Liver (tissue), 3 donors: ENCODE data around the gene OR8B4.

ENCODE experiments used
- FOXA1 ChIP-seq: IDR thresholded peaks from 2 replicates; pipeline ENCODE4 v1.6.1; 2016; ENCODE audit warnings: antibody characterized with exemption
- GABPA ChIP-seq, 2 donors: IDR thresholded peaks in 1 of 2; conservative IDR thresholded peaks in 1 of 2; 2 replicates each; pipeline ENCODE4 v1.6.1; 2016; ENCODE audit warnings: antibody characterized with exemption in 2 of 2, mild to moderate bottlenecking in 1 of 2, moderate library complexity in 1 of 2
- NR2F2 ChIP-seq: IDR thresholded peaks from 2 replicates; pipeline ENCODE4 v1.6.1; 2016; ENCODE audit warnings: antibody characterized with exemption
- RAD21 ChIP-seq, 2 donors: IDR thresholded peaks; 2 replicates each; pipeline ENCODE4 v1.6.1; 2016; ENCODE audit warnings: antibody characterized with exemption in 2 of 2, mild to moderate bottlenecking in 2 of 2
- SP1 ChIP-seq: IDR thresholded peaks from 2 replicates; pipeline ENCODE4 v1.6.1; 2018; ENCODE audit warnings: antibody characterized with exemption, mild to moderate bottlenecking
- YY1 ChIP-seq: IDR thresholded peaks from 2 replicates; pipeline ENCODE4 v1.6.1; 2016; ENCODE audit warnings: antibody characterized with exemption, mild to moderate bottlenecking
- TF ChIP-seq, protein P1 (sequence below): IDR thresholded peaks from 2 replicates; pipeline ENCODE4 v1.6.1; 2016; ENCODE audit warnings: antibody characterized with exemption, mild to moderate bottlenecking
- TF ChIP-seq, protein P2 (sequence below): fragments of 150-350 bp; IDR thresholded peaks from 2 replicates; pipeline ENCODE4 v1.5.1; 2017; ENCODE audit warnings: improper control_type of control experiment, low read depth, low read length; ENCODE audit not compliant: missing input control
- TF ChIP-seq, protein P3 (sequence below): IDR thresholded peaks from 2 replicates; pipeline ENCODE4 v1.6.1; 2016; ENCODE audit warnings: antibody characterized with exemption
- TF ChIP-seq, protein P4 (sequence below): IDR thresholded peaks from 2 replicates; pipeline ENCODE4 v1.6.1; 2016; ENCODE audit warnings: antibody characterized with exemption
- donor health status: healthy.
- donor health status: healthy.

DNA sequence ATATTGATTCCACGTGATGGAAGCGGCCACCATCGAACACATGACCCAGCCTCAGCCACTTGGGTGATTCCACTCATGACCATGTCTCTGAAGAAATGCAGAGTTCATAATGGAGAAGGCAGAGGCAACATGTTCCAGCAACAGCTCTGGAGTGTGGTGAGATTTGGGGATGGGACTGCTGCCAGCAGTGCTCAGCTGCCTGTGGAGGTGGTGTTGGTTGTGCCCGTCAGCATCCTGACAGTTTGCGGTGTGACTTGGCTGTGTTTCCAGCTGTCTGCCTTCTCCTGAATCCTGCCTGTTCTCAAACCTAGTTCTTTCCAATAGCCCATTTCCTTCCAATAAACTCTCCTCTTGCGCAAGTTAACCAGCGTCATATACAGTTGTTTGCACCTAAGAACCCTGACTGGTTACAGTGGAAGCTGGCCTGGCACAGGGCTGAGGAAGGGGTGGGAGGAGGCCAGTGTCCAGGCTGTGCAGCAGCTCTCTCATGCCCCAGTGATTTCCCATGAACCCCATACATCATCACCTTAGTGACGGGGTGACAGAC lies 42.8 kb upstream of the OR8B4 start:
- TF ChIP-seq, protein P1, sequence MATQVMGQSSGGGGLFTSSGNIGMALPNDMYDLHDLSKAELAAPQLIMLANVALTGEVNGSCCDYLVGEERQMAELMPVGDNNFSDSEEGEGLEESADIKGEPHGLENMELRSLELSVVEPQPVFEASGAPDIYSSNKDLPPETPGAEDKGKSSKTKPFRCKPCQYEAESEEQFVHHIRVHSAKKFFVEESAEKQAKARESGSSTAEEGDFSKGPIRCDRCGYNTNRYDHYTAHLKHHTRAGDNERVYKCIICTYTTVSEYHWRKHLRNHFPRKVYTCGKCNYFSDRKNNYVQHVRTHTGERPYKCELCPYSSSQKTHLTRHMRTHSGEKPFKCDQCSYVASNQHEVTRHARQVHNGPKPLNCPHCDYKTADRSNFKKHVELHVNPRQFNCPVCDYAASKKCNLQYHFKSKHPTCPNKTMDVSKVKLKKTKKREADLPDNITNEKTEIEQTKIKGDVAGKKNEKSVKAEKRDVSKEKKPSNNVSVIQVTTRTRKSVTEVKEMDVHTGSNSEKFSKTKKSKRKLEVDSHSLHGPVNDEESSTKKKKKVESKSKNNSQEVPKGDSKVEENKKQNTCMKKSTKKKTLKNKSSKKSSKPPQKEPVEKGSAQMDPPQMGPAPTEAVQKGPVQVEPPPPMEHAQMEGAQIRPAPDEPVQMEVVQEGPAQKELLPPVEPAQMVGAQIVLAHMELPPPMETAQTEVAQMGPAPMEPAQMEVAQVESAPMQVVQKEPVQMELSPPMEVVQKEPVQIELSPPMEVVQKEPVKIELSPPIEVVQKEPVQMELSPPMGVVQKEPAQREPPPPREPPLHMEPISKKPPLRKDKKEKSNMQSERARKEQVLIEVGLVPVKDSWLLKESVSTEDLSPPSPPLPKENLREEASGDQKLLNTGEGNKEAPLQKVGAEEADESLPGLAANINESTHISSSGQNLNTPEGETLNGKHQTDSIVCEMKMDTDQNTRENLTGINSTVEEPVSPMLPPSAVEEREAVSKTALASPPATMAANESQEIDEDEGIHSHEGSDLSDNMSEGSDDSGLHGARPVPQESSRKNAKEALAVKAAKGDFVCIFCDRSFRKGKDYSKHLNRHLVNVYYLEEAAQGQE = no peak
- TF ChIP-seq, protein P2, sequence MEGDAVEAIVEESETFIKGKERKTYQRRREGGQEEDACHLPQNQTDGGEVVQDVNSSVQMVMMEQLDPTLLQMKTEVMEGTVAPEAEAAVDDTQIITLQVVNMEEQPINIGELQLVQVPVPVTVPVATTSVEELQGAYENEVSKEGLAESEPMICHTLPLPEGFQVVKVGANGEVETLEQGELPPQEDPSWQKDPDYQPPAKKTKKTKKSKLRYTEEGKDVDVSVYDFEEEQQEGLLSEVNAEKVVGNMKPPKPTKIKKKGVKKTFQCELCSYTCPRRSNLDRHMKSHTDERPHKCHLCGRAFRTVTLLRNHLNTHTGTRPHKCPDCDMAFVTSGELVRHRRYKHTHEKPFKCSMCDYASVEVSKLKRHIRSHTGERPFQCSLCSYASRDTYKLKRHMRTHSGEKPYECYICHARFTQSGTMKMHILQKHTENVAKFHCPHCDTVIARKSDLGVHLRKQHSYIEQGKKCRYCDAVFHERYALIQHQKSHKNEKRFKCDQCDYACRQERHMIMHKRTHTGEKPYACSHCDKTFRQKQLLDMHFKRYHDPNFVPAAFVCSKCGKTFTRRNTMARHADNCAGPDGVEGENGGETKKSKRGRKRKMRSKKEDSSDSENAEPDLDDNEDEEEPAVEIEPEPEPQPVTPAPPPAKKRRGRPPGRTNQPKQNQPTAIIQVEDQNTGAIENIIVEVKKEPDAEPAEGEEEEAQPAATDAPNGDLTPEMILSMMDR = no peak
- no peak for TF ChIP-seq NR2F2
- TF ChIP-seq, protein P3, sequence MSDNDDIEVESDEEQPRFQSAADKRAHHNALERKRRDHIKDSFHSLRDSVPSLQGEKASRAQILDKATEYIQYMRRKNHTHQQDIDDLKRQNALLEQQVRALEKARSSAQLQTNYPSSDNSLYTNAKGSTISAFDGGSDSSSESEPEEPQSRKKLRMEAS = no peak
- TF ChIP-seq, protein P4, sequence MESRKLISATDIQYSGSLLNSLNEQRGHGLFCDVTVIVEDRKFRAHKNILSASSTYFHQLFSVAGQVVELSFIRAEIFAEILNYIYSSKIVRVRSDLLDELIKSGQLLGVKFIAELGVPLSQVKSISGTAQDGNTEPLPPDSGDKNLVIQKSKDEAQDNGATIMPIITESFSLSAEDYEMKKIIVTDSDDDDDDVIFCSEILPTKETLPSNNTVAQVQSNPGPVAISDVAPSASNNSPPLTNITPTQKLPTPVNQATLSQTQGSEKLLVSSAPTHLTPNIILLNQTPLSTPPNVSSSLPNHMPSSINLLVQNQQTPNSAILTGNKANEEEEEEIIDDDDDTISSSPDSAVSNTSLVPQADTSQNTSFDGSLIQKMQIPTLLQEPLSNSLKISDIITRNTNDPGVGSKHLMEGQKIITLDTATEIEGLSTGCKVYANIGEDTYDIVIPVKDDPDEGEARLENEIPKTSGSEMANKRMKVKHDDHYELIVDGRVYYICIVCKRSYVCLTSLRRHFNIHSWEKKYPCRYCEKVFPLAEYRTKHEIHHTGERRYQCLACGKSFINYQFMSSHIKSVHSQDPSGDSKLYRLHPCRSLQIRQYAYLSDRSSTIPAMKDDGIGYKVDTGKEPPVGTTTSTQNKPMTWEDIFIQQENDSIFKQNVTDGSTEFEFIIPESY = no peak
- no peak for TF ChIP-seq FOXA1
- TF ChIP-seq RAD21 (IDR thresholded peaks at IDR 0.05) = no peak
- TF ChIP-seq GABPA (IDR thresholded peaks at IDR 0.05 in 1 of 2, conservative IDR thresholded peaks at IDR 0.05 in 1 of 2) = no peak
- no peak for TF ChIP-seq SP1
- no peak for TF ChIP-seq YY1
